HepG2 (cell line): ENCODE measurements around the gene ATOSB. TPM values are rescaled to one million over a fixed set of nuclear protein-coding genes. Genes with fewer than 3 reads are reported as not detected.

ENCODE experiments used
- ARNT2 ChIP-seq: sonication (generic); formaldehyde crosslinking; IDR thresholded peaks from 2 replicates; pipeline ENCODE4 v1.8.0; 2022; ENCODE audit warnings: mild to moderate bottlenecking, low read depth, missing genetic modification reagents, moderate library complexity
- CBX5 ChIP-seq: sonication (generic); formaldehyde crosslinking; IDR thresholded peaks from 2 replicates; pipeline ENCODE4 v1.4.0; 2020; ENCODE audit warnings: missing genetic modification reagents, borderline replicate concordance
- ELF1 ChIP-seq: sonication (generic); formaldehyde crosslinking; IDR thresholded peaks from 2 replicates; pipeline ENCODE4 v1.4.0; 2020; ENCODE audit warnings: missing genetic modification reagents
- GATAD2A ChIP-seq: IDR thresholded peaks from 2 replicates; pipeline ENCODE4 v1.6.1; 2016
- HNRNPUL1 ChIP-seq: fragments of 200-400 bp; formaldehyde crosslinking; IDR thresholded peaks from 2 replicates; pipeline ENCODE4 v1.6.1; 2017; ENCODE audit warnings: low read depth, mild to moderate bottlenecking, low read length, moderate library complexity
- MAFF ChIP-seq: IDR thresholded peaks from 2 replicates; pipeline ENCODE4 v1.6.1; 2011; ENCODE audit warnings: low read depth, low read length, improper control_type of control experiment
- NAIF1 ChIP-seq: sonication (generic); formaldehyde crosslinking; IDR thresholded peaks from 2 replicates; pipeline ENCODE4 v1.5.0; 2020; ENCODE audit warnings: mild to moderate bottlenecking, missing genetic modification reagents, borderline replicate concordance
- PCBP2 ChIP-seq: fragments of 200-400 bp; formaldehyde crosslinking; optimal IDR thresholded peaks from 2 replicates; pipeline ENCODE3; 2018; ENCODE audit warnings: low read length, low read depth; ENCODE audit not compliant: poor library complexity, severe bottlenecking
- RBM22 ChIP-seq: fragments of 200-400 bp; formaldehyde crosslinking; optimal IDR thresholded peaks from 2 replicates; pipeline ENCODE3; 2017; ENCODE audit warnings: mild to moderate bottlenecking, low read length, moderate library complexity
- REXO4 ChIP-seq: sonication (generic); formaldehyde crosslinking; IDR thresholded peaks from 2 replicates; pipeline ENCODE4 v1.8.0; 2022; ENCODE audit warnings: missing genetic modification reagents, mild to moderate bottlenecking, borderline replicate concordance
- SAFB2 ChIP-seq: sonication (generic); formaldehyde crosslinking; IDR thresholded peaks from 2 replicates; pipeline ENCODE4 v1.5.1; 2020; ENCODE audit warnings: missing genetic modification reagents, low read depth, mild to moderate bottlenecking, borderline replicate concordance
- SATB2 ChIP-seq: sonication (generic); formaldehyde crosslinking; IDR thresholded peaks from 2 replicates; pipeline ENCODE4 v1.5.0; 2020; ENCODE audit warnings: missing genetic modification reagents
- TOE1 ChIP-seq: sonication (generic); formaldehyde crosslinking; IDR thresholded peaks from 2 replicates; pipeline ENCODE4 v1.4.0; 2020; ENCODE audit warnings: mild to moderate bottlenecking, missing genetic modification reagents
- TP53 ChIP-seq: sonication (generic); formaldehyde crosslinking; conservative IDR thresholded peaks from 2 replicates; pipeline ENCODE4 v1.4.0; 2020; ENCODE audit warnings: missing genetic modification reagents
- XBP1 ChIP-seq: sonication (generic); formaldehyde crosslinking; IDR thresholded peaks from 2 replicates; pipeline ENCODE4 v1.5.0; 2020; ENCODE audit warnings: missing genetic modification reagents
- ZBTB38 ChIP-seq: sonication (generic); formaldehyde crosslinking; IDR thresholded peaks from 2 replicates; pipeline ENCODE4 v1.5.1; 2020; ENCODE audit warnings: mild to moderate bottlenecking, missing genetic modification reagents
- ZMYM2 ChIP-seq: sonication (generic); formaldehyde crosslinking; IDR thresholded peaks from 2 replicates; pipeline ENCODE4 v1.8.0; 2022; ENCODE audit warnings: mild to moderate bottlenecking, missing genetic modification reagents
- ZNF12 ChIP-seq: sonication (generic); formaldehyde crosslinking; IDR thresholded peaks from 2 replicates; pipeline ENCODE4 v1.5.0; 2020; ENCODE audit warnings: missing genetic modification reagents
- ZNF30 ChIP-seq: sonication (generic); formaldehyde crosslinking; IDR thresholded peaks from 2 replicates; pipeline ENCODE4 v1.5.0; 2020; ENCODE audit warnings: mild to moderate bottlenecking, missing genetic modification reagents
- ZNF430 ChIP-seq: sonication (generic); formaldehyde crosslinking; IDR thresholded peaks from 2 replicates; pipeline ENCODE4 v1.9.0; 2021; ENCODE audit warnings: mild to moderate bottlenecking, missing genetic modification reagents
- ZNF44 ChIP-seq: sonication (generic); formaldehyde crosslinking; IDR thresholded peaks from 2 replicates; pipeline ENCODE4 v1.5.1; 2020; ENCODE audit warnings: mild to moderate bottlenecking, missing genetic modification reagents
- ZNF615 ChIP-seq: sonication (generic); formaldehyde crosslinking; IDR thresholded peaks from 2 replicates; pipeline ENCODE4 v1.5.0; 2020; ENCODE audit warnings: mild to moderate bottlenecking, missing genetic modification reagents, borderline replicate concordance
- ZNF792 ChIP-seq: IDR thresholded peaks from 2 replicates; pipeline ENCODE4 v1.6.1; 2016
- polyA plus RNA-seq, 8 experiments: library from polyadenylated mRNA; depleted of rRNA in 3 of 8; stranded (reverse) in 7 of 8; unstranded in 1 of 8; fragments of >200 nt; fragmentation: Illumina TruSeq in 4 of 8; extraction: Trizol in 4 of 8; gene quantifications; 2 replicates each; pipeline versions ENCODE4 v1.2.1 to v1.2.3, GENCODE V29; 2011 to 2016; ENCODE audit warnings: low read depth in 4 of 8, missing spikeins in 1 of 8, mixed read lengths in 1 of 8; ENCODE audit not compliant: insufficient read depth in 1 of 8
- total RNA-seq, 5 experiments: library from RNA; depleted of rRNA; stranded (reverse); fragments of >200 nt; fragmentation: Illumina TruSeq; extraction: Trizol; gene quantifications; 2 replicates each; pipeline ENCODE4 v1.2.3, GENCODE V29; 2016; ENCODE audit warnings: low read depth in 1 of 5
- TF ChIP-seq, protein P1 (sequence below): sonication (generic); formaldehyde crosslinking; IDR thresholded peaks from 2 replicates; pipeline ENCODE4 v1.4.0; 2020; ENCODE audit warnings: missing genetic modification reagents, borderline replicate concordance
- TF ChIP-seq, protein P2 (sequence below): fragments of 450-650 bp; IDR thresholded peaks from 2 replicates; pipeline ENCODE4 v1.6.1; 2017; ENCODE audit warnings: mild to moderate bottlenecking
- TF ChIP-seq, protein P3 (sequence below): sonication (generic); formaldehyde crosslinking; IDR thresholded peaks from 2 replicates; pipeline ENCODE4 v1.5.0; 2020; ENCODE audit warnings: missing genetic modification reagents, mild to moderate bottlenecking, borderline replicate concordance

The ATOSB gene
- total and polyA plus RNA-seq, 2 of the 13 experiments (the other 11 are each of a cell fraction or from before 2014, with no cell fraction given), result 1.9 to 6.4 TPM

DNA sequence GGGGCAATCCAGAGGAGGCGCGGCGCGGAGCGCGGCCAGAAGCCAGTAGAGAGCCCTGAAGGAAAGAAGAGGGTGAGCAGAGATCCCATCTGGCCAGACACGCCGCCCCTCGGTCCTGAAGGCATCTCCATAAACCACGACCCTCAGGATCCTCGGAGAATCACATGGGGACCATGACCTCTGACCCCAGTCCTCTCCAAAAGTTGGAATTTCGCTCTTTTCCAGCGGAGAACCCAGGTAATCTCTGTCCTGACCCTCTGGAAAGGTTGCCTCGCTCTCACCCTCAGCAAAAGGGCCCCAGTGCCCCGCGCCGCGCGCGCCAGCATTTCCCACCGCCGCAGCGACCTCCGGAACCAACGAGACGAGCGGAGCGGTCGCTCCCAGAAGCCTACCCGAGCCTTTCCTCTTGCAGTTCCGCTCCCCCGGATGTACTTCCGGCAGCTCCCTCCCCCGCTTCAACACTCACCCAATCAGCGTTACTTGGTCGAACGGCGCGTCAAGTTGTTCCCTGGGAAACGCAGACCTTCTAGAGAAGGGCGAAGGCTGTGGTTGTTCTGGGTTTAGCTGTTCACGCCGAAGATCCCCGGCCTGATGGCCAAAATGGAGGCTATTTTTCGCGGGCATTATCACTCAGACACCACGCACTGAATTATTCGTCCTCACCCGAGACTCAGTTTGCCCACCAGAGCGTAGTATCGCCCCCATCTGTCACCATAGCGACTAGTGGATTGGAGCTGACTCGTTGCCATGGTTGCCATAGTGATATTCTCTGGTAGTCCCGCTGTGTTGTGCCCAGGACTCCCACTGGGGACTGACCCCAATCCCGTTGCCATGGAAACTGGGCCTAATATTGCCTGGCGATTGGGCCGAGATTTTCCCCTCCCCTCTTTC, 12.6 kb downstream of the ATOSB start, which contains the start of gene STOML2 (continued):
- TF ChIP-seq MAFF, result no peak
- TF ChIP-seq CBX5 (CRISPR knock-in tag), result peak; percentile 96
- no peak for TF ChIP-seq HNRNPUL1
- TF ChIP-seq SAFB2, result peak; percentile 97; the same call in 1 of the 2 replicates
- no peak for TF ChIP-seq TOE1 (CRISPR knock-in tag)
- TF ChIP-seq, protein P1, sequence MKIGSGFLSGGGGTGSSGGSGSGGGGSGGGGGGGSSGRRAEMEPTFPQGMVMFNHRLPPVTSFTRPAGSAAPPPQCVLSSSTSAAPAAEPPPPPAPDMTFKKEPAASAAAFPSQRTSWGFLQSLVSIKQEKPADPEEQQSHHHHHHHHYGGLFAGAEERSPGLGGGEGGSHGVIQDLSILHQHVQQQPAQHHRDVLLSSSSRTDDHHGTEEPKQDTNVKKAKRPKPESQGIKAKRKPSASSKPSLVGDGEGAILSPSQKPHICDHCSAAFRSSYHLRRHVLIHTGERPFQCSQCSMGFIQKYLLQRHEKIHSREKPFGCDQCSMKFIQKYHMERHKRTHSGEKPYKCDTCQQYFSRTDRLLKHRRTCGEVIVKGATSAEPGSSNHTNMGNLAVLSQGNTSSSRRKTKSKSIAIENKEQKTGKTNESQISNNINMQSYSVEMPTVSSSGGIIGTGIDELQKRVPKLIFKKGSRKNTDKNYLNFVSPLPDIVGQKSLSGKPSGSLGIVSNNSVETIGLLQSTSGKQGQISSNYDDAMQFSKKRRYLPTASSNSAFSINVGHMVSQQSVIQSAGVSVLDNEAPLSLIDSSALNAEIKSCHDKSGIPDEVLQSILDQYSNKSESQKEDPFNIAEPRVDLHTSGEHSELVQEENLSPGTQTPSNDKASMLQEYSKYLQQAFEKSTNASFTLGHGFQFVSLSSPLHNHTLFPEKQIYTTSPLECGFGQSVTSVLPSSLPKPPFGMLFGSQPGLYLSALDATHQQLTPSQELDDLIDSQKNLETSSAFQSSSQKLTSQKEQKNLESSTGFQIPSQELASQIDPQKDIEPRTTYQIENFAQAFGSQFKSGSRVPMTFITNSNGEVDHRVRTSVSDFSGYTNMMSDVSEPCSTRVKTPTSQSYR (CRISPR knock-in tag), result peak; percentile 64
- TF ChIP-seq, protein P2, sequence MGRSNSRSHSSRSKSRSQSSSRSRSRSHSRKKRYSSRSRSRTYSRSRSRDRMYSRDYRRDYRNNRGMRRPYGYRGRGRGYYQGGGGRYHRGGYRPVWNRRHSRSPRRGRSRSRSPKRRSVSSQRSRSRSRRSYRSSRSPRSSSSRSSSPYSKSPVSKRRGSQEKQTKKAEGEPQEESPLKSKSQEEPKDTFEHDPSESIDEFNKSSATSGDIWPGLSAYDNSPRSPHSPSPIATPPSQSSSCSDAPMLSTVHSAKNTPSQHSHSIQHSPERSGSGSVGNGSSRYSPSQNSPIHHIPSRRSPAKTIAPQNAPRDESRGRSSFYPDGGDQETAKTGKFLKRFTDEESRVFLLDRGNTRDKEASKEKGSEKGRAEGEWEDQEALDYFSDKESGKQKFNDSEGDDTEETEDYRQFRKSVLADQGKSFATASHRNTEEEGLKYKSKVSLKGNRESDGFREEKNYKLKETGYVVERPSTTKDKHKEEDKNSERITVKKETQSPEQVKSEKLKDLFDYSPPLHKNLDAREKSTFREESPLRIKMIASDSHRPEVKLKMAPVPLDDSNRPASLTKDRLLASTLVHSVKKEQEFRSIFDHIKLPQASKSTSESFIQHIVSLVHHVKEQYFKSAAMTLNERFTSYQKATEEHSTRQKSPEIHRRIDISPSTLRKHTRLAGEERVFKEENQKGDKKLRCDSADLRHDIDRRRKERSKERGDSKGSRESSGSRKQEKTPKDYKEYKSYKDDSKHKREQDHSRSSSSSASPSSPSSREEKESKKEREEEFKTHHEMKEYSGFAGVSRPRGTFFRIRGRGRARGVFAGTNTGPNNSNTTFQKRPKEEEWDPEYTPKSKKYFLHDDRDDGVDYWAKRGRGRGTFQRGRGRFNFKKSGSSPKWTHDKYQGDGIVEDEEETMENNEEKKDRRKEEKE, result no peak
- TF ChIP-seq ARNT2, result peak; percentile 85
- TF ChIP-seq PCBP2, result no peak
- TF ChIP-seq XBP1, result no peak
- TF ChIP-seq NAIF1 (CRISPR knock-in tag), result peak; percentile 34; the same call in 1 of the 2 replicates
- TF ChIP-seq ZNF44 (CRISPR knock-in tag), result no peak; the same call in 1 of the 2 replicates
- no peak; the same call in 1 of the 2 replicates for TF ChIP-seq ZNF430 (CRISPR knock-in tag)
- peak; percentile 83 for TF ChIP-seq ZNF792 (CRISPR knock-in tag)
- peak; percentile 85 for TF ChIP-seq ELF1 (CRISPR knock-in tag)
- peak; percentile 94 for TF ChIP-seq RBM22
- TF ChIP-seq ZMYM2 (CRISPR knock-in tag), result no peak
- TF ChIP-seq, protein P3, sequence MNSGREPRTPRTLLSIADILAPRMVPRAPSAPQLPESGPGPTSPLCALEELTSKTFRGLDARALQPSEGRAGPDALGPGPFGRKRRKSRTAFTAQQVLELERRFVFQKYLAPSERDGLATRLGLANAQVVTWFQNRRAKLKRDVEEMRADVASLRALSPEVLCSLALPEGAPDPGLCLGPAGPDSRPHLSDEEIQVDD (CRISPR knock-in tag), result no peak
- no peak for TF ChIP-seq ZNF12
- peak; percentile 55; the same call in 1 of the 2 replicates for TF ChIP-seq GATAD2A (CRISPR knock-in tag)
- 0 out of 2 replicates have a peak, but pooled peaks have one; percentile 49 for TF ChIP-seq TP53
- TF ChIP-seq ZNF615 (CRISPR knock-in tag), result no peak
- no peak for TF ChIP-seq SATB2 (CRISPR knock-in tag)
- TF ChIP-seq REXO4, result no peak
- no peak for TF ChIP-seq ZNF30
- peak; percentile 82 for TF ChIP-seq ZBTB38 (CRISPR knock-in tag)
